Gastrocnemius medialis (tissue), 4 donors: ENCODE measurements around the gene WWOX. TPM values are rescaled to one million over a fixed set of nuclear protein-coding genes. Genes with fewer than 3 reads are reported as not detected.

ENCODE experiments used
- ATAC-seq, 2 donors: fragments of 150-250 bp; one replicate each; pipeline ENCODE4 v1.9.1; 2016
- DNase-seq, 2 donors: peaks; one replicate each; pipeline ENCODE4 v3.0.0-alpha.2; 2019
- H3K27ac ChIP-seq, 4 donors: fragments of 200-600 bp; sonication (generic); 1 replicate in 1 of 4; 2 replicates in 3 of 4; pipeline ENCODE4 v1.5.1; 2016 to 2018; ENCODE audit warnings: mild to moderate bottlenecking in 2 of 4, moderate library complexity in 1 of 4
- H3K27me3 ChIP-seq, 3 donors: fragments of 200-600 bp; sonication (generic) in 2 of 3; 1 replicate in 1 of 3; 2 replicates in 2 of 3; pipeline versions ENCODE4 v1.5.1 to v1.6.0; 2016 to 2019; ENCODE audit warnings: mild to moderate bottlenecking in 1 of 3, moderate library complexity in 1 of 3
- H3K36me3 ChIP-seq, 2 donors: fragments of 200-600 bp; sonication (generic) in 1 of 2; one replicate each; pipeline ENCODE4 v1.5.1; 2017 to 2018
- H3K4me1 ChIP-seq, 2 donors: fragments of 200-600 bp; sonication (generic) in 1 of 2; one replicate each; pipeline ENCODE4 v1.5.1; 2016 to 2017; ENCODE audit warnings: mild to moderate bottlenecking in 2 of 2
- H3K4me3 ChIP-seq, 4 donors: fragments of 200-600 bp; sonication (generic) in 3 of 4; 1 replicate in 1 of 4; 2 replicates in 3 of 4; pipeline ENCODE4 v1.5.1; 2016 to 2019; ENCODE audit warnings: mild to moderate bottlenecking in 2 of 4
- H3K9me3 ChIP-seq, 3 donors: fragments of 200-600 bp; sonication (generic) in 2 of 3; 1 replicate in 1 of 3; 2 replicates in 2 of 3; pipeline ENCODE4 v1.5.1; 2016 to 2019
- CTCF ChIP-seq, 5 experiments: fragments of 450-650 bp in 3 of 5; fragments of 200-600 bp in 2 of 5; sonication (generic) in 2 of 5; IDR thresholded peaks in 4 of 5; conservative IDR thresholded peaks in 1 of 5; 1 replicate in 4 of 5; 2 replicates in 1 of 5; pipeline ENCODE4 v1.5.1; 2016 to 2019; ENCODE audit warnings: antibody characterized with exemption in 5 of 5, mild to moderate bottlenecking in 3 of 5, moderate library complexity in 3 of 5
- POLR2A ChIP-seq, 2 donors: fragments of 450-650 bp; IDR thresholded peaks; one replicate each; pipeline ENCODE4 v1.6.1; 2017; ENCODE audit warnings: antibody characterized with exemption in 2 of 2, mild to moderate bottlenecking in 2 of 2, moderate library complexity in 2 of 2
- in situ Hi-C, 4 donors: fragments of 200-750 bp; cut with MboI; loops; one replicate each; pipeline versions ENCODE4 v1.15.0 to v1.8.0; 2017; ENCODE audit warnings: low sequenced_read_pairs in 4 of 4
- intact Hi-C: fragments of 100-400 bp; cut with DNase I; formaldehyde crosslinking; loops from one replicate; pipeline ENCODE4 v1.15.1; 2023; ENCODE audit warnings: low total_unique reads
- total RNA-seq, 4 donors: library from RNA; depleted of rRNA; stranded (reverse); fragments of >200 nt; gene quantifications; one replicate each; pipeline versions ENCODE4 v1.1.0 to v1.2.3, GENCODE V29; 2016

Gene WWOX
- total RNA-seq, 4 donors from 2014 or later: 3.3 to 13.0 (median 6.0) TPM

- H3K27me3 ChIP-seq: no peaks in the 10 kb centered on the region
- no peak for DNase-seq
- H3K27ac ChIP-seq: no peak overlapping the region
- in situ Hi-C loops (no loop called here), intact Hi-C loops (no loop called here)
- peaks cover 0 to 8% of the 10 kb centered on the region in 2 donors for H3K4me1 ChIP-seq
- H3K4me3 ChIP-seq: no peak overlapping the region
- no peak for ATAC-seq
- TF ChIP-seq CTCF (IDR thresholded peaks at IDR 0.05 in 4 of 5, conservative IDR thresholded peaks at IDR 0.05 in 1 of 5): no peak
- no peak for TF ChIP-seq POLR2A (IDR thresholded peaks at IDR 0.05)
- H3K36me3 ChIP-seq: no peaks in the 10 kb centered on the region
- H3K9me3 ChIP-seq: no peaks in the 10 kb centered on the region
Observed at GRCh38 chr16:79008036-79008868, 908.8 kb downstream of the WWOX start.

- no peak overlapping the region for H3K4me3 ChIP-seq
- DNase-seq (no peak), ATAC-seq (no peak)
- no peaks in the 10 kb centered on the region for H3K9me3 ChIP-seq
- H3K4me1 ChIP-seq: peaks cover 0 to 8% of the 10 kb centered on the region in 2 donors
- no peak for TF ChIP-seq CTCF (IDR thresholded peaks at IDR 0.05 in 4 of 5, conservative IDR thresholded peaks at IDR 0.05 in 1 of 5)
- no peak for TF ChIP-seq POLR2A (IDR thresholded peaks at IDR 0.05)
- in situ Hi-C loops (no loop called here), intact Hi-C loops (no loop called here)
- H3K36me3 ChIP-seq: no peaks in the 10 kb centered on the region
- no peaks in the 10 kb centered on the region for H3K27me3 ChIP-seq
- H3K27ac ChIP-seq: no peak overlapping the region
Observed at GRCh38 chr16:79008869-79009179, 909.4 kb downstream of the WWOX start.

- ATAC-seq (no peak), DNase-seq (no peak)
- in situ Hi-C loops: no loop called here
- Histone ChIP-seq H3K27me3 (no peaks in the 10 kb centered on the region), H3K4me1 (no peaks in the 10 kb centered on the region), H3K9me3 (no peaks in the 10 kb centered on the region), H3K36me3 (no peaks in the 10 kb centered on the region), H3K27ac (no peak overlapping the region), H3K4me3 (no peak overlapping the region)
- no peak for TF ChIP-seq POLR2A (IDR thresholded peaks at IDR 0.05)
- TF ChIP-seq CTCF (IDR thresholded peaks at IDR 0.05 in 4 of 5, conservative IDR thresholded peaks at IDR 0.05 in 1 of 5): no peak
- intact Hi-C loops: no loop called here
Observed at GRCh38 chr16:79009896-79010295, 910.4 kb downstream of the WWOX start.

- H3K36me3 ChIP-seq: no peaks in the 10 kb centered on the region
- no peak for TF ChIP-seq CTCF (IDR thresholded peaks at IDR 0.05 in 4 of 5, conservative IDR thresholded peaks at IDR 0.05 in 1 of 5)
- TF ChIP-seq POLR2A (IDR thresholded peaks at IDR 0.05): no peak
- no peaks in the 10 kb centered on the region for H3K27me3 ChIP-seq
- intact Hi-C loops (no loop called here), in situ Hi-C loops (no loop called here)
- ATAC-seq (no peak), DNase-seq (no peak)
- no peaks in the 10 kb centered on the region for H3K4me1 ChIP-seq
- H3K4me3 ChIP-seq: no peak overlapping the region
- H3K9me3 ChIP-seq: no peaks in the 10 kb centered on the region
- H3K27ac ChIP-seq: no peak overlapping the region
Observed at GRCh38 chr16:79011282-79011681, 911.8 kb downstream of the WWOX start.
